Breast epithelium (tissue), 3 donors: Measurements from ENCODE around the gene PPDPF.

Experiments
- CTCF ChIP-seq, 3 donors: fragments of 450-650 bp; IDR thresholded peaks; one replicate each; pipeline ENCODE4 v1.5.1; 2016 to 2017; ENCODE audit warnings: antibody characterized with exemption in 3 of 3, mild to moderate bottlenecking in 3 of 3, moderate library complexity in 3 of 3
- POLR2A ChIP-seq: fragments of 450-650 bp; IDR thresholded peaks from one replicate; pipeline ENCODE4 v1.6.1; 2016; ENCODE audit warnings: antibody characterized with exemption, mild to moderate bottlenecking, moderate library complexity

DNA sequence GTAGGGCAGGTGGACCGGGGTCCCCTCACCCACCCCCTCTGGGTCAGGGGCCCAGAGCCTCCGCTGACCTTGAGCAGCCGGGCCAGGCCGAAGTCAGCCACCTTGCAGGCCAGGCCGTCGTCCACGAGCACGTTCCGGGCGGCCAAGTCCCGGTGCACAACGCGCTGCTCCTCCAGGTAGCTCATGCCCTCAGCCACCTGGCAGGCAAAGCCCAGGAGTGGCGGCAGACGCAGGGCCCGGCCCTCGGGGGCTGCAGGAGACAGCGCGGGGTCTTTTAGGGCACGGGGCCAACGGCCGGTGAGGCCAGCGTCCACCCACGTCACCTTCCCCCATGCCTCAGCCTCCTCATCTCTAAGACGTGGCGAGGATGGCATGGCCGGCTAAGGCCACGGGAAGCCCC, 20.8 kb downstream of the PPDPF start:
- TF ChIP-seq CTCF (IDR thresholded peaks at IDR 0.05): no peak
- TF ChIP-seq POLR2A: no peak
